Measurements from ENCODE around the gene MATN3. TPM values are rescaled to one million over a fixed set of nuclear protein-coding genes. Genes with fewer than 3 reads are reported as not detected.

Gene MATN3
- total RNA-seq, 1 experiment from 2014 or later = 0.47 TPM

Other genes starting within 250 kb of the MATN3 start
- 4.5 and 8.3 TPM in 2 replicates for gene TTC32, start 110.7 kb downstream of the MATN3 start, total RNA-seq (2014; rRNA removed; shearing (Covaris generic))
- gene WDR35, start 22.6 kb downstream of the MATN3 start, total RNA-seq (2014; rRNA removed; shearing (Covaris generic)) = 7.6 and 10.4 TPM in 2 replicates
- gene LAPTM4A, start 39.0 kb upstream of the MATN3 start, total RNA-seq (2014; rRNA removed; shearing (Covaris generic)) = 21.3 and 36.6 TPM in 2 replicates
- 277 and 306 TPM in 2 replicates for gene SDC1, start 212.5 kb upstream of the MATN3 start, total RNA-seq (2014; rRNA removed; shearing (Covaris generic))

All from HT1080 (cell line).